H1 (cell line): ENCODE measurements around the gene CMKLR1. TPM values are rescaled to one million over a fixed set of nuclear protein-coding genes. Genes with fewer than 3 reads are reported as not detected.

Source experiments
- ASH2L ChIP-seq: fragments of 200-600, 300-600 bp; sonication (generic); IDR thresholded peaks from one replicate; pipeline ENCODE4 v1.7.1; 2017; ENCODE audit warnings: low read length
- BCL11A ChIP-seq, 2 experiments: IDR thresholded peaks; one replicate each; pipeline ENCODE4 v1.6.1; 2011; ENCODE audit warnings: low read depth in 2 of 2, low read length in 2 of 2, mild to moderate bottlenecking in 2 of 2
- CHD1 ChIP-seq: IDR thresholded peaks from 2 replicates; pipeline ENCODE4 v1.6.1; 2012; ENCODE audit warnings: low read depth, low read length, improper control_type of control experiment
- POLR2A ChIP-seq, 2 experiments: IDR thresholded peaks; 1 replicate in 1 of 2; 2 replicates in 1 of 2; pipeline ENCODE4 v1.6.1; 2011; ENCODE audit warnings: low read depth in 2 of 2, low read length in 2 of 2, mild to moderate bottlenecking in 2 of 2; ENCODE audit errors: control extremely low read depth in 1 of 2
- RNF2 ChIP-seq: fragments of 200-900, 300-1000 bp; sonication (generic); IDR thresholded peaks from 2 replicates; pipeline ENCODE4 v1.7.1; 2016; ENCODE audit warnings: borderline replicate concordance, low read depth, mild to moderate bottlenecking, antibody characterized with exemption, low read length; ENCODE audit not compliant: poor library complexity, severe bottlenecking; ENCODE audit errors: missing control alignments
- SAP30 ChIP-seq: fragments of 300-600 bp; sonication (generic); IDR thresholded peaks from 2 replicates; pipeline ENCODE4 v1.7.1; 2012; ENCODE audit warnings: low read length, moderate library complexity, mild to moderate bottlenecking, inconsistent platforms; ENCODE audit not compliant: insufficient read depth, insufficient replicate concordance
- SP1 ChIP-seq: IDR thresholded peaks from 2 replicates; pipeline ENCODE4 v1.6.1; 2011; ENCODE audit warnings: low read depth, low read length
- SP4 ChIP-seq: IDR thresholded peaks from 2 replicates; pipeline ENCODE4 v1.6.1; 2012; ENCODE audit warnings: low read length, inconsistent platforms
- SUZ12 ChIP-seq: fragments of 200-600 bp; sonication (generic); IDR thresholded peaks from 2 replicates; pipeline ENCODE4 v1.6.1; 2012; ENCODE audit warnings: mild to moderate bottlenecking, inconsistent platforms, low read length, moderate library complexity, mixed read lengths
- TBP ChIP-seq: IDR thresholded peaks from 2 replicates; pipeline ENCODE4 v1.6.1; 2011; ENCODE audit warnings: low read depth, low read length, improper control_type of control experiment
- polyA plus RNA-seq, 7 experiments: library from polyadenylated mRNA; depleted of rRNA in 3 of 7; stranded (reverse) in 5 of 7; unstranded in 2 of 7; fragments of >200 nt in 5 of 7; fragments of 200-250 nt in 2 of 7; gene quantifications; 1 replicate in 5 of 7; 2 replicates in 1 of 7; 4 replicates in 1 of 7; pipeline versions ENCODE4 v1.2.1 to v1.2.3, GENCODE V29; 2011 to 2013; ENCODE audit warnings: missing spikeins in 2 of 7, mixed read lengths in 2 of 7
- total RNA-seq: library from RNA; stranded (reverse); fragmentation: NEBNext Ultra II Directional; extraction: Animal tissue kit (Norgen Biotek cat#: 25700); gene quantifications from 2 replicates; pipeline ENCODE4 v1.2.1, GENCODE V29; 2021
- TF ChIP-seq, protein P1 (sequence below): fragments of 300-600 bp; sonication (generic); IDR thresholded peaks from 2 replicates; pipeline ENCODE4 v1.7.1; 2012; ENCODE audit warnings: low read length, moderate library complexity, mild to moderate bottlenecking, inconsistent platforms; ENCODE audit not compliant: insufficient replicate concordance
- TF ChIP-seq, protein P2 (sequence below): IDR thresholded peaks from 2 replicates; pipeline ENCODE4 v1.6.1; 2012; ENCODE audit warnings: inconsistent platforms

Gene CMKLR1
- total and polyA plus RNA-seq, 2 of the 8 experiments (the other 6 are each of a cell fraction or from before 2014, with no cell fraction given) = 2.1 to 2.8 TPM

DNA sequence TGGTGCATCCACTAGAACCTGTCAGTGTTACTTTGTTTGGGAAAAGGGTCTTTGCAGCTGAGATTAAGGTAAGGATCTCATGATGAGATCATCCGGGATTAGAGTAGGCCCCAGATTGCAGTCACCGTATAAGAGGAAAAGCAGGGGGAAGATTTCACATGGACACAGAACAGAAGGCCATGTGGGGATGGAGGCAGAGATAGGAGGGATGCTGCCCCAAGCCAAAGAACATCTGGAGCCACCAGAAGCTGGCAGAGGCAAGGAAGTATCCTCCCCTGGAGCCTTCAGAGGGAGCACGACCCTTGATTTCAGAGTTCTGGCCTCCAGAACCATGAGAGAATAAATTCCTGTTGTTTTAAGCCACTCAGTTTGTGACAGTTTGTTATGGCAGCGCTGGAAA, 39.6 kb downstream of the CMKLR1 start (continued):
- TF ChIP-seq, protein P1, sequence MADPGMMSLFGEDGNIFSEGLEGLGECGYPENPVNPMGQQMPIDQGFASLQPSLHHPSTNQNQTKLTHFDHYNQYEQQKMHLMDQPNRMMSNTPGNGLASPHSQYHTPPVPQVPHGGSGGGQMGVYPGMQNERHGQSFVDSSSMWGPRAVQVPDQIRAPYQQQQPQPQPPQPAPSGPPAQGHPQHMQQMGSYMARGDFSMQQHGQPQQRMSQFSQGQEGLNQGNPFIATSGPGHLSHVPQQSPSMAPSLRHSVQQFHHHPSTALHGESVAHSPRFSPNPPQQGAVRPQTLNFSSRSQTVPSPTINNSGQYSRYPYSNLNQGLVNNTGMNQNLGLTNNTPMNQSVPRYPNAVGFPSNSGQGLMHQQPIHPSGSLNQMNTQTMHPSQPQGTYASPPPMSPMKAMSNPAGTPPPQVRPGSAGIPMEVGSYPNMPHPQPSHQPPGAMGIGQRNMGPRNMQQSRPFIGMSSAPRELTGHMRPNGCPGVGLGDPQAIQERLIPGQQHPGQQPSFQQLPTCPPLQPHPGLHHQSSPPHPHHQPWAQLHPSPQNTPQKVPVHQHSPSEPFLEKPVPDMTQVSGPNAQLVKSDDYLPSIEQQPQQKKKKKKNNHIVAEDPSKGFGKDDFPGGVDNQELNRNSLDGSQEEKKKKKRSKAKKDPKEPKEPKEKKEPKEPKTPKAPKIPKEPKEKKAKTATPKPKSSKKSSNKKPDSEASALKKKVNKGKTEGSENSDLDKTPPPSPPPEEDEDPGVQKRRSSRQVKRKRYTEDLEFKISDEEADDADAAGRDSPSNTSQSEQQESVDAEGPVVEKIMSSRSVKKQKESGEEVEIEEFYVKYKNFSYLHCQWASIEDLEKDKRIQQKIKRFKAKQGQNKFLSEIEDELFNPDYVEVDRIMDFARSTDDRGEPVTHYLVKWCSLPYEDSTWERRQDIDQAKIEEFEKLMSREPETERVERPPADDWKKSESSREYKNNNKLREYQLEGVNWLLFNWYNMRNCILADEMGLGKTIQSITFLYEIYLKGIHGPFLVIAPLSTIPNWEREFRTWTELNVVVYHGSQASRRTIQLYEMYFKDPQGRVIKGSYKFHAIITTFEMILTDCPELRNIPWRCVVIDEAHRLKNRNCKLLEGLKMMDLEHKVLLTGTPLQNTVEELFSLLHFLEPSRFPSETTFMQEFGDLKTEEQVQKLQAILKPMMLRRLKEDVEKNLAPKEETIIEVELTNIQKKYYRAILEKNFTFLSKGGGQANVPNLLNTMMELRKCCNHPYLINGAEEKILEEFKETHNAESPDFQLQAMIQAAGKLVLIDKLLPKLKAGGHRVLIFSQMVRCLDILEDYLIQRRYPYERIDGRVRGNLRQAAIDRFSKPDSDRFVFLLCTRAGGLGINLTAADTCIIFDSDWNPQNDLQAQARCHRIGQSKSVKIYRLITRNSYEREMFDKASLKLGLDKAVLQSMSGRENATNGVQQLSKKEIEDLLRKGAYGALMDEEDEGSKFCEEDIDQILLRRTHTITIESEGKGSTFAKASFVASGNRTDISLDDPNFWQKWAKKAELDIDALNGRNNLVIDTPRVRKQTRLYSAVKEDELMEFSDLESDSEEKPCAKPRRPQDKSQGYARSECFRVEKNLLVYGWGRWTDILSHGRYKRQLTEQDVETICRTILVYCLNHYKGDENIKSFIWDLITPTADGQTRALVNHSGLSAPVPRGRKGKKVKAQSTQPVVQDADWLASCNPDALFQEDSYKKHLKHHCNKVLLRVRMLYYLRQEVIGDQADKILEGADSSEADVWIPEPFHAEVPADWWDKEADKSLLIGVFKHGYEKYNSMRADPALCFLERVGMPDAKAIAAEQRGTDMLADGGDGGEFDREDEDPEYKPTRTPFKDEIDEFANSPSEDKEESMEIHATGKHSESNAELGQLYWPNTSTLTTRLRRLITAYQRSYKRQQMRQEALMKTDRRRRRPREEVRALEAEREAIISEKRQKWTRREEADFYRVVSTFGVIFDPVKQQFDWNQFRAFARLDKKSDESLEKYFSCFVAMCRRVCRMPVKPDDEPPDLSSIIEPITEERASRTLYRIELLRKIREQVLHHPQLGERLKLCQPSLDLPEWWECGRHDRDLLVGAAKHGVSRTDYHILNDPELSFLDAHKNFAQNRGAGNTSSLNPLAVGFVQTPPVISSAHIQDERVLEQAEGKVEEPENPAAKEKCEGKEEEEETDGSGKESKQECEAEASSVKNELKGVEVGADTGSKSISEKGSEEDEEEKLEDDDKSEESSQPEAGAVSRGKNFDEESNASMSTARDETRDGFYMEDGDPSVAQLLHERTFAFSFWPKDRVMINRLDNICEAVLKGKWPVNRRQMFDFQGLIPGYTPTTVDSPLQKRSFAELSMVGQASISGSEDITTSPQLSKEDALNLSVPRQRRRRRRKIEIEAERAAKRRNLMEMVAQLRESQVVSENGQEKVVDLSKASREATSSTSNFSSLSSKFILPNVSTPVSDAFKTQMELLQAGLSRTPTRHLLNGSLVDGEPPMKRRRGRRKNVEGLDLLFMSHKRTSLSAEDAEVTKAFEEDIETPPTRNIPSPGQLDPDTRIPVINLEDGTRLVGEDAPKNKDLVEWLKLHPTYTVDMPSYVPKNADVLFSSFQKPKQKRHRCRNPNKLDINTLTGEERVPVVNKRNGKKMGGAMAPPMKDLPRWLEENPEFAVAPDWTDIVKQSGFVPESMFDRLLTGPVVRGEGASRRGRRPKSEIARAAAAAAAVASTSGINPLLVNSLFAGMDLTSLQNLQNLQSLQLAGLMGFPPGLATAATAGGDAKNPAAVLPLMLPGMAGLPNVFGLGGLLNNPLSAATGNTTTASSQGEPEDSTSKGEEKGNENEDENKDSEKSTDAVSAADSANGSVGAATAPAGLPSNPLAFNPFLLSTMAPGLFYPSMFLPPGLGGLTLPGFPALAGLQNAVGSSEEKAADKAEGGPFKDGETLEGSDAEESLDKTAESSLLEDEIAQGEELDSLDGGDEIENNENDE = no peak
- TF ChIP-seq BCL11A (IDR thresholded peaks at IDR 0.05; ENCODE audit: low read depth in 2 of 2, low read length in 2 of 2) (no peak), SAP30 (no peak), ASH2L (no peak), TBP (no peak), SP1 (no peak), RNF2 (no peak), CHD1 (no peak), POLR2A (IDR thresholded peaks at IDR 0.05; ENCODE audit: control extremely low read depth in 1 of 2, low read depth in 2 of 2, low read length in 2 of 2) (no peak), SP4 (no peak), SUZ12 (no peak)
- TF ChIP-seq, protein P2, sequence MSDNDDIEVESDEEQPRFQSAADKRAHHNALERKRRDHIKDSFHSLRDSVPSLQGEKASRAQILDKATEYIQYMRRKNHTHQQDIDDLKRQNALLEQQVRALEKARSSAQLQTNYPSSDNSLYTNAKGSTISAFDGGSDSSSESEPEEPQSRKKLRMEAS = no peak
- TF ChIP-seq, all 59 proteins: peak for 0
